ENCODE measurements around the gene KANK3. TPM values are rescaled to one million over a fixed set of nuclear protein-coding genes. Genes with fewer than 3 reads are reported as not detected.
A peak's percentile ranks its signal among the peaks of the same experiment; 100 is the strongest.

KANK3 gene
- total RNA-seq, 4 donors from 2014 or later = 7.1 to 16.0 (median 13.7) TPM

DNA sequence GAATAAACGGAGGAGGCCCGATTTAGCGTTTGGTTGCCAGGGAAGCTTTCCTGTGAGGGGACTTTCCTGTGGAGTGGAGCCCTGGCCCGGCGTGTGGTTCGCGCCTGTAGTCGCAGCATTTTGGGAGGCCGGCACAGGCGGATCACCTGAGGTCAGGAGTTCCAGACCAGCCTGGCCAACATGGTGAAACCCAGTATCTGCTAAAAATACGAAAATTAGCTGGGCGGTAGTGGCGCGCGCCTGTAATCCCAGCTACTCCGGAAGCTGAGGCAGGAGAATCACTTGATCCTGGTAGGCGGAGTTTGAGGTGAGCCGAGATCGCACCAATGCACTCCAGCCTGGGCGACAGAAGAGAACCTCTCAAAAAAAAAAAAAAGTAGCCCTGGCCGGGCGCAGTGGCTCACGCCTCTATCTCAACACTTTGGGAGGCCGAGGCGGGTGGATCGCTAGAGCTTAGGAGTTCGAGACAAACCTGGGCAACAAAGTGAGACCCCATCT, 6.9 kb downstream of the KANK3 start:
- DNase-seq = no peak
- no peak for TF ChIP-seq POLR2A (IDR thresholded peaks at IDR 0.05)
- TF ChIP-seq, protein P1, sequence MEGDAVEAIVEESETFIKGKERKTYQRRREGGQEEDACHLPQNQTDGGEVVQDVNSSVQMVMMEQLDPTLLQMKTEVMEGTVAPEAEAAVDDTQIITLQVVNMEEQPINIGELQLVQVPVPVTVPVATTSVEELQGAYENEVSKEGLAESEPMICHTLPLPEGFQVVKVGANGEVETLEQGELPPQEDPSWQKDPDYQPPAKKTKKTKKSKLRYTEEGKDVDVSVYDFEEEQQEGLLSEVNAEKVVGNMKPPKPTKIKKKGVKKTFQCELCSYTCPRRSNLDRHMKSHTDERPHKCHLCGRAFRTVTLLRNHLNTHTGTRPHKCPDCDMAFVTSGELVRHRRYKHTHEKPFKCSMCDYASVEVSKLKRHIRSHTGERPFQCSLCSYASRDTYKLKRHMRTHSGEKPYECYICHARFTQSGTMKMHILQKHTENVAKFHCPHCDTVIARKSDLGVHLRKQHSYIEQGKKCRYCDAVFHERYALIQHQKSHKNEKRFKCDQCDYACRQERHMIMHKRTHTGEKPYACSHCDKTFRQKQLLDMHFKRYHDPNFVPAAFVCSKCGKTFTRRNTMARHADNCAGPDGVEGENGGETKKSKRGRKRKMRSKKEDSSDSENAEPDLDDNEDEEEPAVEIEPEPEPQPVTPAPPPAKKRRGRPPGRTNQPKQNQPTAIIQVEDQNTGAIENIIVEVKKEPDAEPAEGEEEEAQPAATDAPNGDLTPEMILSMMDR (IDR thresholded peaks at IDR 0.05 in 4 of 5, conservative IDR thresholded peaks at IDR 0.05 in 1 of 5) = no peak
- Histone ChIP-seq H3K27ac (peak overlapping the region in 1 of 4 donors; percentile 43), H3K4me3 (no peak overlapping the region), H3K36me3 (no peaks in the 10 kb centered on the region), H3K4me1 (peaks cover 0 to 8% of the 10 kb centered on the region in 2 donors), H3K27me3 (peaks cover 19 to 38% (median 26%) of the 10 kb centered on the region in 3 donors), H3K9me3 (no peaks in the 10 kb centered on the region)
- in situ Hi-C loops (cut with MboI; ENCODE audit: low sequenced_read_pairs in 4 of 4) = no loop called here
- ATAC-seq = no peak
- intact Hi-C loops (cut with DNase I; ENCODE audit: low total_unique reads) = no loop called here

DNA sequence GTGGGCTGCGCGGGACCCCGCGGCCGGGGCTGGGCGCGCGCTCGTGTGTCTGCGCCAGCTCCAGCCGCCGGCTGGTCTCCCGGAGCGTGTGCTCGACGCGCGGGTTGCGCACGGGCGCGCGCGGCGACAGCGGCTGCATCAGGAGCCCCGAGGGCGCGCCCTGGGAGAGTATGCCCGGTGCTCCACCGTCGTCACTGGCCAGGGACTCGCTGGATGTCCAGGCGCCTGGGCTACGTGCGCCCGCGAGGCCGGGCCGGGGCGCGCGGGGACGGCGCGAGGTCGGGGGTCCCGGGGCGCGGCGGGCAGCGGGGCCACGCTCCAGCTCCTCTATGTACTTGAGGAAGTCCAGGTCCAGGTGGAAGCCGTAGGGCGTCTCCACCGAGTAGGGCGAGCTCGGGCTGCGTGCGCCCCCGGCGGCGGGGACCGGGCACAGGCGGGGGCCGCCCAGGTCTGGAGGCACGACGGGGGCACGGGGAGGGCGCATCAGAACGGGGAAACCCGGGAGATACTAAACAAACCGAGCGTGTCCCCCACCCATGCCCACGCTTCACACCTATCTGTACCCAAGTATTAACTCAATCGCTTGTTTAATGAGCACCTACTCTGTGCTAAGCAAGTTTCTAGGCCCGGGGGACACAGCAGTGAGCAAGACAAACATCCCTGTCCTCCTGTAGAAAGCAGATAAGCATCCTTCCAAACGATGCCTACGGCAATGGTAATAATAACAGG, 7.6 kb downstream of the KANK3 start:
- no peak for DNase-seq

DNA sequence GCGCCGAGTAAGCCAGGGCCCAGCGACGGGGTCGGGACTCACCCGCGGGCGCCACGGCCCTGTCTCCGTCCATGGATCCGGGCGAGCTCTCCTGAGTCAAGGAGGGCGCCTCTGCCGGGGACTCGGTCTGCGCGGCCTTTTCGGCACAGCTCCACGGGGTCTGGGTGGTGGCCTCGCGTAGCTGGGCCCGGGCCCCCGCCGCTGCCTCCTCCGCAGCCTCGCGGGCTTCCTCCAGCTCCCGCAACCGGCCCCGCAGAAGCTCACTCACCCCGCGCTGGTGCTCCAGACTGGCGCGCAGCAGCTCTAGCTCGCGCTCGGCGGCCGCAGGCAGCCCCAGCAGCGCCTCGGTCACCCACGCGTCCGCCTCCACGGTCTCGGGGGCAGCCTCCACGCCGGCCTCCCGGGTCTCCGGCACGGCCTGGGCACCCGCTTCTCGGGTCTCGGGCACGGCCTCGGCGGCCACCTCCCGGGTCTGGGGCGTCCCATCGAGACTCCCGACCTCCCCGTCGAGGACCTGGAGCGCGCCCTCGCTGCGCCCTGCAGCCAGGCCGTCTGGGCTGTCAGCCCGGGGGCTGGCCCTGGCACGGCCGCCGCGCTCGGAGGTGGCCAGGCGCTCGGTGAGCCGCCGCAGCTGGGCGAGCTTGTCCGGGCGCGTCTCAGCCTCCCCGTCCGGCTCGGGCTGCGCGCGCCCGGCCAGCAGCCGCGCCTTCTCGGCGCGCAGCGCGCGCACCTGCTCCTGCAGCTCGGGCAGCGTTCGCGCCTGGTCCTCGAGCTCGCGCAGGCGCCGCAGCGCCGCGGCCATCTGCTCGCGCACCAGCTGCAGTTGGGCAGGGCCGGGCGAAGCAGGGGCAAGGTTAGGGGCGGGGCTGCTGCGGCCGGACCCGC, 8.4 kb downstream of the KANK3 start:
- Histone ChIP-seq H3K4me3 (no peak overlapping the region), H3K36me3 (no peaks in the 10 kb centered on the region), H3K27ac (no peak overlapping the region), H3K27me3 (peaks cover 19 to 38% (median 26%) of the 10 kb centered on the region in 3 donors), H3K4me1 (peaks cover 0 to 8% of the 10 kb centered on the region in 2 donors), H3K9me3 (no peaks in the 10 kb centered on the region)
- in situ Hi-C loops (cut with MboI; ENCODE audit: low sequenced_read_pairs in 4 of 4) (no loop called here), intact Hi-C loops (cut with DNase I; ENCODE audit: low total_unique reads) (no loop called here)
- TF ChIP-seq, protein P1 (IDR thresholded peaks at IDR 0.05 in 4 of 5, conservative IDR thresholded peaks at IDR 0.05 in 1 of 5) = no peak
- ATAC-seq (peak; percentile 15 to 33), DNase-seq (no peak)

More for the DNA sequence above, 7.6 kb downstream of the KANK3 start:
- H3K27ac ChIP-seq = peak overlapping the region in 1 of 4 donors; percentile 43
- ATAC-seq = no peak
- H3K36me3 ChIP-seq = no peaks in the 10 kb centered on the region
- H3K4me3 ChIP-seq = no peak overlapping the region
- in situ Hi-C loops (cut with MboI; ENCODE audit: low sequenced_read_pairs in 4 of 4) (no loop called here), intact Hi-C loops (cut with DNase I; ENCODE audit: low total_unique reads) (no loop called here)
- TF ChIP-seq POLR2A (IDR thresholded peaks at IDR 0.05) = no peak
- TF ChIP-seq, protein P1 (IDR thresholded peaks at IDR 0.05 in 4 of 5, conservative IDR thresholded peaks at IDR 0.05 in 1 of 5) = no peak
- peaks cover 19 to 38% (median 26%) of the 10 kb centered on the region in 3 donors for H3K27me3 ChIP-seq
- peaks cover 0 to 8% of the 10 kb centered on the region in 2 donors for H3K4me1 ChIP-seq
- H3K9me3 ChIP-seq = no peaks in the 10 kb centered on the region

DNA sequence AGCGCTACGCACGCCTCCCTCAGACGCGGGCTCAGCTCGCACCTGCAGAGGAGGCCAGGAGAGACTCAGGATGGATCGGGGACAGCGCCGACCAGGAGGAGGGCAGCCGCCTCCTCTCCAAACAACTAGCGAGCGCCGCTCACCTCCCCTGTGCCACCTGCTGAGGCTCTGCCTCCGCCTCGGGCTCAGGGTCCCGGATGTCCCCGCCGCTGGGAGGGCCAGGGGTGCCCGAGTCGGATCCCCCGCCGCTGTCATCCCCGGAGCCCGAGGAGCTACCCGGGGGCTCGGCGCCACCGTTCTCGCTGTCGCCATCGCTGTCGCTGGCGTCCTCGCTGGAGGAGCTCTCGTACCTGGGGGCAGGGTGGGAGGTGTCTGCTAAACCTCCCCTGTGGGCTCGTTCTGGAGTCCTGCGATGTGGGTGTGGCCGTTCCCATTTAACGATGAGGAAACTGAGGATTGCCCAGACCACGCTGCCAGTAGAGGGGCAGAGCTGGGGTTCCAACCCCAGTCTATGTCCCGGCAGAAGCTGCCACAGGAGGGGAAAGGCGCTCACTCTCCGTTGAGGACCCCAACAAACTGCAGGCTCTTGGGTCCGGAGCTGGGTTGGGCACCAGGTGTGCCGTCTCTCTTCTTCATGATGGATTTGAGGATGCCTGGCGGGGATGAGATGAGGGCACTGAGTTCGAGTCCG, 9.2 kb downstream of the KANK3 start:
- in situ Hi-C loops (cut with MboI; ENCODE audit: low sequenced_read_pairs in 4 of 4) (no loop called here), intact Hi-C loops (cut with DNase I; ENCODE audit: low total_unique reads) (no loop called here)
- H3K4me1 ChIP-seq = peaks cover 0 to 8% of the 10 kb centered on the region in 2 donors
- no peak for ATAC-seq
- DNase-seq = no peak
- no peaks in the 10 kb centered on the region for H3K9me3 ChIP-seq
- H3K4me3 ChIP-seq = no peak overlapping the region
- TF ChIP-seq POLR2A (IDR thresholded peaks at IDR 0.05) = no peak
- TF ChIP-seq, protein P1 (IDR thresholded peaks at IDR 0.05 in 4 of 5, conservative IDR thresholded peaks at IDR 0.05 in 1 of 5) = no peak
- H3K27ac ChIP-seq = peak overlapping the region in 2 of 4 donors; percentile 13 to 45
- peaks cover 19 to 38% (median 26%) of the 10 kb centered on the region in 3 donors for H3K27me3 ChIP-seq
- no peaks in the 10 kb centered on the region for H3K36me3 ChIP-seq
